ENCODE results near the gene SIK2. TPM values are rescaled to one million over a fixed set of nuclear protein-coding genes. Genes with fewer than 3 reads are reported as not detected.

SIK2 gene
- polyA plus RNA-seq, 1 donor from 2014 or later, result 9.0 TPM

GRCh38 chr11:111631024-111631665 lies 28.9 kb downstream of the SIK2 start:
- Histone ChIP-seq H3K9me2 (ENCODE audit: insufficient read depth, low read length) (no peaks in the 10 kb centered on the region), H2AFZ (ENCODE audit: low read depth, low read length) (no peak overlapping the region), H4K20me1 (ENCODE audit: insufficient read depth) (no peaks in the 10 kb centered on the region), H3K9me3 (ENCODE audit: low read length) (no peaks in the 10 kb centered on the region), H3K4me3 (ENCODE audit: low read length) (no peak overlapping the region), H3K4me2 (ENCODE audit: low read length) (no peak overlapping the region), H3K27me3 (ENCODE audit: insufficient read depth, low read depth, low read length) (no peaks in the 10 kb centered on the region), H3K36me3 (ENCODE audit: insufficient read depth, low read length) (no peaks in the 10 kb centered on the region), H3K27ac (ENCODE audit: low read length) (no peak overlapping the region), H3F3A (ENCODE audit: insufficient read depth, low read length, poor library complexity, severe bottlenecking) (no peaks in the 10 kb centered on the region), H3K9ac (ENCODE audit: low read length) (no peak overlapping the region), H3K79me2 (replicated peaks; ENCODE audit: insufficient read depth, low read length) (no peaks in the 10 kb centered on the region)
- TF ChIP-seq EP300 (conservative IDR thresholded peaks at IDR 0.05; ENCODE audit: poor library complexity, severe bottlenecking), result no peak
- no peak for TF ChIP-seq MXI1 (conservative IDR thresholded peaks at IDR 0.05; ENCODE audit: poor library complexity, severe bottlenecking)
- TF ChIP-seq POLR2AphosphoS5 (IDR thresholded peaks at IDR 0.05), result no peak
- no peak for TF ChIP-seq CTCF (IDR thresholded peaks at IDR 0.05; ENCODE audit: poor library complexity, severe bottlenecking)
- TF ChIP-seq RAD21 (conservative IDR thresholded peaks at IDR 0.05), result no peak
- no peak for TF ChIP-seq SMC3 (conservative IDR thresholded peaks at IDR 0.05; ENCODE audit: poor library complexity)
- no peak for TF ChIP-seq EZH2 (IDR thresholded peaks at IDR 0.05; ENCODE audit: borderline replicate concordance, insufficient read depth, low read length, poor library complexity, severe bottlenecking)
- no peak for TF ChIP-seq REST (IDR thresholded peaks at IDR 0.05; ENCODE audit: borderline replicate concordance)
- no peak for TF ChIP-seq TAF1 (IDR thresholded peaks at IDR 0.05; ENCODE audit: low read depth)

GRCh38 chr11:111631666-111632039 lies 29.4 kb downstream of the SIK2 start:
- Histone ChIP-seq H3F3A (ENCODE audit: insufficient read depth, low read length, poor library complexity, severe bottlenecking) (no peaks in the 10 kb centered on the region), H2AFZ (ENCODE audit: low read depth, low read length) (no peak overlapping the region), H3K4me3 (ENCODE audit: low read length) (no peak overlapping the region), H3K27me3 (ENCODE audit: insufficient read depth, low read depth, low read length) (no peaks in the 10 kb centered on the region), H3K4me2 (ENCODE audit: low read length) (no peak overlapping the region), H3K9ac (ENCODE audit: low read length) (no peak overlapping the region), H4K20me1 (ENCODE audit: insufficient read depth) (no peaks in the 10 kb centered on the region), H3K79me2 (replicated peaks; ENCODE audit: insufficient read depth, low read length) (no peaks in the 10 kb centered on the region), H3K9me2 (ENCODE audit: insufficient read depth, low read length) (no peaks in the 10 kb centered on the region), H3K9me3 (ENCODE audit: low read length) (no peaks in the 10 kb centered on the region), H3K27ac (ENCODE audit: low read length) (no peak overlapping the region), H3K36me3 (ENCODE audit: insufficient read depth, low read length) (no peaks in the 10 kb centered on the region)
- TF ChIP-seq EP300 (conservative IDR thresholded peaks at IDR 0.05; ENCODE audit: poor library complexity, severe bottlenecking) (no peak), REST (IDR thresholded peaks at IDR 0.05; ENCODE audit: borderline replicate concordance) (no peak), EZH2 (IDR thresholded peaks at IDR 0.05; ENCODE audit: borderline replicate concordance, insufficient read depth, low read length, poor library complexity, severe bottlenecking) (no peak), TAF1 (IDR thresholded peaks at IDR 0.05; ENCODE audit: low read depth) (no peak), RAD21 (conservative IDR thresholded peaks at IDR 0.05) (no peak), MXI1 (conservative IDR thresholded peaks at IDR 0.05; ENCODE audit: poor library complexity, severe bottlenecking) (no peak), CTCF (IDR thresholded peaks at IDR 0.05; ENCODE audit: poor library complexity, severe bottlenecking) (no peak), SMC3 (conservative IDR thresholded peaks at IDR 0.05; ENCODE audit: poor library complexity) (no peak), POLR2AphosphoS5 (IDR thresholded peaks at IDR 0.05) (no peak)

Measured in neural cell (in vitro differentiated cells).